Vagina (tissue), 2 donors: ENCODE results near the gene OXCT2.

ENCODE experiments used
- POLR2A ChIP-seq, 2 donors: fragments of 450-650 bp; IDR thresholded peaks; one replicate each; pipeline ENCODE4 v1.6.1; 2017; ENCODE audit warnings: antibody characterized with exemption in 2 of 2, mild to moderate bottlenecking in 2 of 2, moderate library complexity in 2 of 2
- POLR2AphosphoS5 ChIP-seq, 2 donors: sonication (generic); formaldehyde crosslinking; IDR thresholded peaks; one replicate each; pipeline ENCODE4 v1.9.0; 2017; ENCODE audit warnings: antibody characterized with exemption in 2 of 2, mild to moderate bottlenecking in 2 of 2, low read depth in 1 of 2; ENCODE audit not compliant: insufficient read depth in 1 of 2
- TF ChIP-seq, protein P1 (sequence below), 3 experiments: fragments of 450-650 bp in 2 of 3; fragments of 200-600 bp in 1 of 3; sonication (generic) in 1 of 3; IDR thresholded peaks; one replicate each; pipeline ENCODE4 v1.5.1; 2017 to 2019; ENCODE audit warnings: antibody characterized with exemption in 3 of 3, mild to moderate bottlenecking in 2 of 3, moderate library complexity in 2 of 3

DNA sequence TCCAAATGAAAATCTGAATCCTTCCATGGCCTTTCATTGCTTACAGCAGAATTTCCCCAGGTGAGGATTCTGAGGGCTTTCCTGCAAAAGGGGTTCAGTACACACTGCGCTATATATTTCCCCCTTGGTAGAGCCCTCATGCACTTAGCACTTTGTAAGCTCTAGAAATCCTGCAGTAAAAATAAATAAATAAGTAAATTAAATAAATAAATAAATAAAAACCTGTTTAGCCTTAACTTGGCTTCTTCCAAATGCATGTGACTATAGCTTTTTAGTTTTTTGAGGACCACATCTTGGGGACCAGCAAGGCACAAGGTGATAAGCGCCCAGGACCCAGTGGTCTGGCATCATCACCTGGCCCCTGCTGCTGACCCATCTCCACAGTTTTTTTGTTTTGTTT is 20.7 kb upstream of the OXCT2 start:
- TF ChIP-seq, protein P1, sequence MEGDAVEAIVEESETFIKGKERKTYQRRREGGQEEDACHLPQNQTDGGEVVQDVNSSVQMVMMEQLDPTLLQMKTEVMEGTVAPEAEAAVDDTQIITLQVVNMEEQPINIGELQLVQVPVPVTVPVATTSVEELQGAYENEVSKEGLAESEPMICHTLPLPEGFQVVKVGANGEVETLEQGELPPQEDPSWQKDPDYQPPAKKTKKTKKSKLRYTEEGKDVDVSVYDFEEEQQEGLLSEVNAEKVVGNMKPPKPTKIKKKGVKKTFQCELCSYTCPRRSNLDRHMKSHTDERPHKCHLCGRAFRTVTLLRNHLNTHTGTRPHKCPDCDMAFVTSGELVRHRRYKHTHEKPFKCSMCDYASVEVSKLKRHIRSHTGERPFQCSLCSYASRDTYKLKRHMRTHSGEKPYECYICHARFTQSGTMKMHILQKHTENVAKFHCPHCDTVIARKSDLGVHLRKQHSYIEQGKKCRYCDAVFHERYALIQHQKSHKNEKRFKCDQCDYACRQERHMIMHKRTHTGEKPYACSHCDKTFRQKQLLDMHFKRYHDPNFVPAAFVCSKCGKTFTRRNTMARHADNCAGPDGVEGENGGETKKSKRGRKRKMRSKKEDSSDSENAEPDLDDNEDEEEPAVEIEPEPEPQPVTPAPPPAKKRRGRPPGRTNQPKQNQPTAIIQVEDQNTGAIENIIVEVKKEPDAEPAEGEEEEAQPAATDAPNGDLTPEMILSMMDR (IDR thresholded peaks at IDR 0.05) = no peak
- TF ChIP-seq POLR2A (IDR thresholded peaks at IDR 0.05) (no peak), POLR2AphosphoS5 (IDR thresholded peaks at IDR 0.05; ENCODE audit: insufficient read depth in 1 of 2, low read depth in 1 of 2) (no peak)
